H1 (cell line): ENCODE data around the gene FGD5. TPM values are rescaled to one million over a fixed set of nuclear protein-coding genes. Genes with fewer than 3 reads are reported as not detected.

Experiments
- BRCA1 ChIP-seq: IDR thresholded peaks from 2 replicates; pipeline ENCODE4 v1.6.1; 2012; ENCODE audit warnings: low read depth, low read length, improper control_type of control experiment
- CHD7 ChIP-seq: fragments of 300-600 bp; sonication (generic); IDR thresholded peaks from 2 replicates; pipeline ENCODE4 v1.7.1; 2012; ENCODE audit warnings: low read length, moderate library complexity, mild to moderate bottlenecking, inconsistent platforms; ENCODE audit not compliant: insufficient replicate concordance
- SP2 ChIP-seq: IDR thresholded peaks from 2 replicates; pipeline ENCODE4 v1.6.1; 2012; ENCODE audit warnings: mild to moderate bottlenecking, low read length, inconsistent platforms
- TAF1 ChIP-seq: IDR thresholded peaks from 2 replicates; pipeline ENCODE4 v1.6.1; 2011; ENCODE audit warnings: mild to moderate bottlenecking, low read depth, low read length
- polyA plus RNA-seq, 7 experiments: library from polyadenylated mRNA; depleted of rRNA in 3 of 7; stranded (reverse) in 5 of 7; unstranded in 2 of 7; fragments of >200 nt in 5 of 7; fragments of 200-250 nt in 2 of 7; gene quantifications; 1 replicate in 5 of 7; 2 replicates in 1 of 7; 4 replicates in 1 of 7; pipeline versions ENCODE4 v1.2.1 to v1.2.3, GENCODE V29; 2011 to 2013; ENCODE audit warnings: missing spikeins in 2 of 7, mixed read lengths in 2 of 7
- total RNA-seq: library from RNA; stranded (reverse); fragmentation: NEBNext Ultra II Directional; extraction: Animal tissue kit (Norgen Biotek cat#: 25700); gene quantifications from 2 replicates; pipeline ENCODE4 v1.2.1, GENCODE V29; 2021

The FGD5 gene
- total and polyA plus RNA-seq, 2 of the 8 experiments (the other 6 are each of a cell fraction or from before 2014, with no cell fraction given) = 4.7 to 14.3 TPM

GRCh38 chr3:14822134-14822533 lies 3.4 kb downstream of the FGD5 start (continued):
- no peak for TF ChIP-seq CHD7
- no peak for TF ChIP-seq BRCA1
- no peak for TF ChIP-seq TAF1
- no peak for TF ChIP-seq SP2
